H1 (cell line): ENCODE results near the gene KISS1R. TPM values are rescaled to one million over a fixed set of nuclear protein-coding genes. Genes with fewer than 3 reads are reported as not detected.

Source experiments
- CTCF ChIA-PET: fragments of 300-600 bp; sonication (Branson Sonifier 250); formaldehyde crosslinking; loops from one replicate; lab custom pipeline; 2021; ENCODE audit not compliant: partially characterized antibody; lab: Charles Lee
- POLR2A ChIA-PET: fragments of 300-600 bp; sonication (Branson Sonifier 250); formaldehyde crosslinking; loops from one replicate; lab custom pipeline; 2021; ENCODE audit warnings: inconsistent platforms; ENCODE audit not compliant: partially characterized antibody; lab: Charles Lee
- DNase-seq, 2 experiments: peaks; one replicate each; pipeline versions ENCODE4 v3.0.0 to v3.0.0-alpha.2; 2010 to 2022; ENCODE audit warnings: low spot score in 2 of 2, low read depth in 1 of 2, mixed read lengths in 1 of 2
- FAIRE-seq: peaks from 2 replicates; lab custom pipeline; 2011; peaks lifted over from hg19 to GRCh38; lab: Jason Lieb, UNC
- H2AFZ ChIP-seq: 2 replicates; pipeline ENCODE4 v1.8.1; 2012; ENCODE audit warnings: low read length, inconsistent platforms
- H2AK5ac ChIP-seq: 2 replicates; pipeline ENCODE4 v1.6.1; 2013; ENCODE audit warnings: low read depth, low read length
- H2BK120ac ChIP-seq: replicated peaks from 2 replicates; pipeline ENCODE3; 2013; ENCODE audit warnings: low read depth, low read length, inconsistent platforms
- H2BK12ac ChIP-seq: 2 replicates; pipeline ENCODE4 v1.6.1; 2013; ENCODE audit warnings: low read depth, low read length
- H2BK15ac ChIP-seq: 2 replicates; pipeline ENCODE4 v1.6.1; 2013; ENCODE audit warnings: low read length
- H2BK20ac ChIP-seq: 2 replicates; pipeline ENCODE4 v1.6.1; 2013; ENCODE audit warnings: low read length
- H2BK5ac ChIP-seq: 2 replicates; pipeline ENCODE4 v1.6.1; 2013; ENCODE audit warnings: low read depth, low read length
- H3K14ac ChIP-seq: 2 replicates; pipeline ENCODE4 v1.6.1; 2013; ENCODE audit warnings: inconsistent platforms; ENCODE audit not compliant: insufficient read length
- H3K18ac ChIP-seq: 2 replicates; pipeline ENCODE4 v1.6.1; 2013; ENCODE audit warnings: low read length; ENCODE audit errors: extremely low read depth
- H3K23ac ChIP-seq: 2 replicates; pipeline ENCODE4 v1.6.1; 2013; ENCODE audit warnings: inconsistent platforms; ENCODE audit not compliant: insufficient read length
- H3K23me2 ChIP-seq: 2 replicates; pipeline ENCODE4 v1.6.1; 2013; ENCODE audit warnings: low read depth, low read length
- H3K27ac ChIP-seq: 2 replicates; pipeline ENCODE4 v1.6.1; 2011; ENCODE audit warnings: low read depth, low read length, inconsistent platforms
- H3K27me3 ChIP-seq, 4 experiments: replicated peaks in 1 of 4; 1 replicate in 1 of 4; 2 replicates in 3 of 4; pipeline versions ENCODE4 v1.6.1 to v1.8.1; 2011 to 2013; ENCODE audit warnings: low read length in 3 of 4, mild to moderate bottlenecking in 3 of 4, inconsistent platforms in 2 of 4, mixed read lengths in 2 of 4, moderate library complexity in 1 of 4; ENCODE audit not compliant: control insufficient read depth in 3 of 4, insufficient read depth in 3 of 4; ENCODE audit errors: extremely low read depth in 1 of 4
- H3K36me3 ChIP-seq, 4 experiments: 2 replicates each; pipeline versions ENCODE4 v1.6.1 to v1.8.1; 2011 to 2013; ENCODE audit warnings: mild to moderate bottlenecking in 4 of 4, low read length in 3 of 4, moderate library complexity in 2 of 4, control low read depth in 1 of 4, inconsistent platforms in 1 of 4; ENCODE audit not compliant: insufficient read depth in 4 of 4, control insufficient read depth in 2 of 4
- H3K4ac ChIP-seq: replicated peaks from 2 replicates; pipeline ENCODE3; 2013; ENCODE audit warnings: low read length, low read depth, mixed read lengths, inconsistent platforms; ENCODE audit not compliant: insufficient read length
- H3K4me1 ChIP-seq, 4 experiments: replicated peaks in 1 of 4; 1 replicate in 1 of 4; 2 replicates in 3 of 4; pipeline versions ENCODE4 v1.6.1 to v1.8.1; 2011 to 2013; ENCODE audit warnings: low read length in 3 of 4, inconsistent platforms in 2 of 4, mixed read lengths in 1 of 4; ENCODE audit not compliant: insufficient read depth in 4 of 4, control insufficient read depth in 3 of 4
- H3K4me2 ChIP-seq, 2 experiments: 2 replicates each; pipeline versions ENCODE4 v1.6.1 to v1.8.1; 2011 to 2013; ENCODE audit warnings: low read depth in 2 of 2, low read length in 2 of 2, control low read depth in 1 of 2, inconsistent platforms in 1 of 2, mild to moderate bottlenecking in 1 of 2; ENCODE audit not compliant: insufficient read depth in 1 of 2
- H3K4me3 ChIP-seq, 4 experiments: fragments of 200-600, 300-600 bp in 1 of 4; sonication (generic), shearing (Covaris generic), sonication (Bioruptor Twin) in 1 of 4; 2 replicates each; pipeline versions ENCODE4 v1.5.1 to v1.8.1; 2011 to 2016; ENCODE audit warnings: low read length in 4 of 4, low read depth in 3 of 4, control low read depth in 2 of 4, inconsistent platforms in 2 of 4, mild to moderate bottlenecking in 2 of 4, mixed read lengths in 1 of 4, moderate library complexity in 1 of 4; ENCODE audit not compliant: insufficient read depth in 2 of 4; ENCODE audit errors: extremely low read depth in 1 of 4
- H3K56ac ChIP-seq: replicated peaks from 2 replicates; pipeline ENCODE3; 2013; ENCODE audit warnings: low read depth, mild to moderate bottlenecking, mixed read lengths, low read length, inconsistent platforms; ENCODE audit not compliant: insufficient read length
- H3K79me1 ChIP-seq: 2 replicates; pipeline ENCODE4 v1.6.1; 2013; ENCODE audit warnings: low read depth, low read length, control low read depth
- H3K79me2 ChIP-seq, 2 experiments: 2 replicates each; pipeline versions ENCODE4 v1.6.1 to v1.8.1; 2012 to 2013; ENCODE audit warnings: low read length in 2 of 2, mild to moderate bottlenecking in 2 of 2, inconsistent platforms in 1 of 2; ENCODE audit not compliant: insufficient read depth in 2 of 2, control insufficient read depth in 1 of 2
- H3K9ac ChIP-seq, 4 experiments: replicated peaks in 1 of 4; 1 replicate in 1 of 4; 2 replicates in 3 of 4; pipeline versions ENCODE4 v1.6.1 to v1.8.1; 2011 to 2013; ENCODE audit warnings: low read depth in 3 of 4, low read length in 3 of 4, control low read depth in 2 of 4, mild to moderate bottlenecking in 2 of 4, moderate library complexity in 2 of 4, inconsistent platforms in 1 of 4; ENCODE audit errors: extremely low read depth in 1 of 4
- H3K9me3 ChIP-seq, 2 experiments: 2 replicates each; pipeline versions ENCODE4 v1.6.1 to v1.8.1; 2012 to 2013; ENCODE audit warnings: mild to moderate bottlenecking in 2 of 2, moderate library complexity in 2 of 2, control low read depth in 1 of 2, inconsistent platforms in 1 of 2, low read depth in 1 of 2, low read length in 1 of 2, mixed read lengths in 1 of 2; ENCODE audit not compliant: insufficient read depth in 2 of 2
- H4K20me1 ChIP-seq, 2 experiments: replicated peaks in 1 of 2; 2 replicates each; pipeline versions ENCODE3 to v1.8.1; 2011 to 2013; ENCODE audit warnings: inconsistent platforms in 2 of 2, low read length in 2 of 2, mild to moderate bottlenecking in 1 of 2; ENCODE audit not compliant: insufficient read depth in 2 of 2, control insufficient read depth in 1 of 2
- H4K5ac ChIP-seq: 2 replicates; pipeline ENCODE4 v1.6.1; 2013; ENCODE audit warnings: low read length, low read depth, mixed read lengths, inconsistent platforms; ENCODE audit not compliant: insufficient read length
- H4K8ac ChIP-seq: 2 replicates; pipeline ENCODE4 v1.8.0; 2013; ENCODE audit warnings: mild to moderate bottlenecking, moderate library complexity, low read length, inconsistent platforms; ENCODE audit not compliant: insufficient read depth; ENCODE audit errors: extremely low read depth
- H4K91ac ChIP-seq: replicated peaks from 2 replicates; pipeline ENCODE3; 2013; ENCODE audit warnings: low read length, mixed read lengths, inconsistent platforms; ENCODE audit not compliant: insufficient read length
- ATF3 ChIP-seq: IDR thresholded peaks from 2 replicates; pipeline ENCODE4 v1.6.1; 2011; ENCODE audit warnings: low read depth, mild to moderate bottlenecking, low read length; ENCODE audit not compliant: insufficient read depth
- BACH1 ChIP-seq: IDR thresholded peaks from 2 replicates; pipeline ENCODE4 v1.6.1; 2012; ENCODE audit warnings: low read length, improper control_type of control experiment
- BRCA1 ChIP-seq: IDR thresholded peaks from 2 replicates; pipeline ENCODE4 v1.6.1; 2012; ENCODE audit warnings: low read depth, low read length, improper control_type of control experiment
- CREB1 ChIP-seq: IDR thresholded peaks from 2 replicates; pipeline ENCODE4 v1.6.1; 2012; ENCODE audit warnings: inconsistent platforms
- EGR1 ChIP-seq: IDR thresholded peaks from 2 replicates; pipeline ENCODE4 v1.6.1; 2011; ENCODE audit warnings: low read depth, low read length, borderline replicate concordance
- GTF2F1 ChIP-seq: IDR thresholded peaks from 2 replicates; pipeline ENCODE4 v1.6.1; 2012; ENCODE audit warnings: low read depth, low read length, improper control_type of control experiment, borderline replicate concordance
- KDM1A ChIP-seq: fragments of 200-600, 300-600 bp; sonication (generic); IDR thresholded peaks from 2 replicates; pipeline ENCODE4 v1.7.1; 2016; ENCODE audit warnings: mild to moderate bottlenecking, low read length, borderline replicate concordance
- POLR2A ChIP-seq, 2 experiments: IDR thresholded peaks; 1 replicate in 1 of 2; 2 replicates in 1 of 2; pipeline ENCODE4 v1.6.1; 2011; ENCODE audit warnings: low read depth in 2 of 2, low read length in 2 of 2, mild to moderate bottlenecking in 2 of 2; ENCODE audit errors: control extremely low read depth in 1 of 2
- POU5F1 ChIP-seq: IDR thresholded peaks from 2 replicates; pipeline ENCODE4 v1.6.1; 2011; ENCODE audit warnings: low read depth, mild to moderate bottlenecking, low read length, moderate library complexity
- SP4 ChIP-seq: IDR thresholded peaks from 2 replicates; pipeline ENCODE4 v1.6.1; 2012; ENCODE audit warnings: low read length, inconsistent platforms
- WGBS, 2 experiments: shearing (Covaris generic) in 1 of 2; methylation state at CpG; one replicate each; pipeline versions ENCODE4 v1.1.6 to v1.1.7; 2013 to 2015; ENCODE audit warnings: low lambda C conversion rate in 2 of 2, mixed read lengths in 2 of 2, inconsistent platforms in 1 of 2, low coverage in 1 of 2, missing lambda C conversion rate in 1 of 2; ENCODE audit not compliant: insufficient replicate concordance in 2 of 2, insufficient coverage in 1 of 2, insufficient read length in 1 of 2; ENCODE audit errors: extremely low coverage in 1 of 2, missing lambda C conversion rate in 1 of 2; 5-methylcytosine and 5-hydroxymethylcytosine counted together
- polyA plus RNA-seq, 7 experiments: library from polyadenylated mRNA; depleted of rRNA in 3 of 7; stranded (reverse) in 5 of 7; unstranded in 2 of 7; fragments of >200 nt in 5 of 7; fragments of 200-250 nt in 2 of 7; gene quantifications; 1 replicate in 5 of 7; 2 replicates in 1 of 7; 4 replicates in 1 of 7; pipeline versions ENCODE4 v1.2.1 to v1.2.3, GENCODE V29; 2011 to 2013; ENCODE audit warnings: missing spikeins in 2 of 7, mixed read lengths in 2 of 7
- total RNA-seq: library from RNA; stranded (reverse); fragmentation: NEBNext Ultra II Directional; extraction: Animal tissue kit (Norgen Biotek cat#: 25700); gene quantifications from 2 replicates; pipeline ENCODE4 v1.2.1, GENCODE V29; 2021
- TF ChIP-seq, protein P1 (sequence below), 3 experiments: IDR thresholded peaks; 1 replicate in 2 of 3; 2 replicates in 1 of 3; pipeline versions ENCODE4 v1.5.1 to v1.6.1; 2011; ENCODE audit warnings: low read length in 3 of 3, mild to moderate bottlenecking in 3 of 3, inconsistent platforms in 2 of 3, low read depth in 1 of 3, moderate library complexity in 1 of 3; ENCODE audit not compliant: insufficient read depth in 1 of 3; ENCODE audit errors: control extremely low read depth in 1 of 3

The KISS1R gene
- total and polyA plus RNA-seq, 2 of the 8 experiments (the other 6 are each of a cell fraction or from before 2014, with no cell fraction given): 2.3 to 2.7 TPM

- no peak overlapping the region for H3K23ac ChIP-seq
- no peak overlapping the region for H4K5ac ChIP-seq
- TF ChIP-seq BRCA1: no peak
- no peak for TF ChIP-seq ATF3
- no peak for TF ChIP-seq KDM1A
- TF ChIP-seq BACH1: no peak
- TF ChIP-seq POU5F1: no peak
- TF ChIP-seq, protein P1, sequence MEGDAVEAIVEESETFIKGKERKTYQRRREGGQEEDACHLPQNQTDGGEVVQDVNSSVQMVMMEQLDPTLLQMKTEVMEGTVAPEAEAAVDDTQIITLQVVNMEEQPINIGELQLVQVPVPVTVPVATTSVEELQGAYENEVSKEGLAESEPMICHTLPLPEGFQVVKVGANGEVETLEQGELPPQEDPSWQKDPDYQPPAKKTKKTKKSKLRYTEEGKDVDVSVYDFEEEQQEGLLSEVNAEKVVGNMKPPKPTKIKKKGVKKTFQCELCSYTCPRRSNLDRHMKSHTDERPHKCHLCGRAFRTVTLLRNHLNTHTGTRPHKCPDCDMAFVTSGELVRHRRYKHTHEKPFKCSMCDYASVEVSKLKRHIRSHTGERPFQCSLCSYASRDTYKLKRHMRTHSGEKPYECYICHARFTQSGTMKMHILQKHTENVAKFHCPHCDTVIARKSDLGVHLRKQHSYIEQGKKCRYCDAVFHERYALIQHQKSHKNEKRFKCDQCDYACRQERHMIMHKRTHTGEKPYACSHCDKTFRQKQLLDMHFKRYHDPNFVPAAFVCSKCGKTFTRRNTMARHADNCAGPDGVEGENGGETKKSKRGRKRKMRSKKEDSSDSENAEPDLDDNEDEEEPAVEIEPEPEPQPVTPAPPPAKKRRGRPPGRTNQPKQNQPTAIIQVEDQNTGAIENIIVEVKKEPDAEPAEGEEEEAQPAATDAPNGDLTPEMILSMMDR (IDR thresholded peaks at IDR 0.05; ENCODE audit: control extremely low read depth in 1 of 3, insufficient read depth in 1 of 3, low read depth in 1 of 3, low read length in 3 of 3): no peak
- no peak for TF ChIP-seq CREB1
- TF ChIP-seq SP4: no peak
- no peak for TF ChIP-seq POLR2A (IDR thresholded peaks at IDR 0.05; ENCODE audit: control extremely low read depth in 1 of 2, low read depth in 2 of 2, low read length in 2 of 2)
- TF ChIP-seq EGR1: no peak
- no peak for TF ChIP-seq GTF2F1
These were observed 23.6 kb downstream of the KISS1R start for GRCh38 chr19:940591-941291.

More at GRCh38 chr19:940591-941291, 23.6 kb downstream of the KISS1R start:
- Histone ChIP-seq H3K56ac (no peak overlapping the region), H3K27me3 (no peaks in the 10 kb centered on the region), H2BK15ac (no peak overlapping the region), H3K36me3 (peaks cover 3 to 9% (median 5%) of the 10 kb centered on the region in 4 experiments; a peak in 7 of 8 replicates), H4K8ac (no peak overlapping the region), H2BK20ac (no peak overlapping the region), H4K20me1 (peaks cover 7 to 40% of the 10 kb centered on the region in 2 experiments), H2AFZ (no peak overlapping the region), H4K91ac (no peak overlapping the region), H3K18ac (no peak overlapping the region), H3K79me1 (peaks cover 21% of the 10 kb centered on the region), H3K9ac (no peak overlapping the region), H3K4me2 (no peak overlapping the region), H3K23me2 (no peaks in the 10 kb centered on the region), H3K27ac (no peak overlapping the region), H2BK5ac (no peak overlapping the region), H2BK12ac (no peak overlapping the region), H3K9me3 (no peaks in the 10 kb centered on the region), H3K4ac (no peak overlapping the region), H3K14ac (no peak overlapping the region), H2AK5ac (no peak overlapping the region), H2BK120ac (no peak overlapping the region), H3K4me3 (no peak overlapping the region), H3K4me1 (no peaks in the 10 kb centered on the region), H3K79me2 (peaks cover 5 to 59% of the 10 kb centered on the region in 2 experiments)
- ChIA-PET CTCF (interaction anchor here (1.4 to 1.6 kb wide), 3 partner anchors 10 to 44 kb away, joined by 3 to 7 read pairs (median 4); partner anchors contain the start of gene WDR18), POLR2A (interaction anchor here (2.9 kb wide), 1 partner anchor 12 kb away, joined by 8 read pairs; no protein-coding TSS in a partner anchor)
- FAIRE-seq (no peak), DNase-seq (no peak)
- WGBS, 2 experiments: 95% methylated on average over 57 of the region's 64 CpGs; no CpG with 5 or more reads in 1 of the 2 experiments
